ENCODE data around the gene TST.

DNA sequence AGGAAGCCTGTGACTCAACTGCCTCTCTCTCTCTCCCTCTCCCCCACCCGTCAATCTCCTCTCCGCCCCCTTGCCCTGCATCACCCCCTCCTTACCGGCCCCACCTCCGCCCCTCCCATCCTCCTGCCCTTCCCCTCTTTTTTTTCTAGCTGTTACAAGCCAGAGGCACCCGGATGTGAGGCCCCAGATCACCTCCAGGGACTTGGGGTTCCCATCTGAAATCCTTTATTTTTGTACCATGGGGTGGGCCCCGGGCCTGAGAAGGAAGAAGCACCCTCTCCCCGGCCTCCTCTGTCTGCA, 43.1 kb upstream of the TST start:
- TF ChIP-seq POLR2A (IDR thresholded peaks at IDR 0.05) (no peak), EP300 (IDR thresholded peaks at IDR 0.05) (no peak)
- TF ChIP-seq, protein P1, sequence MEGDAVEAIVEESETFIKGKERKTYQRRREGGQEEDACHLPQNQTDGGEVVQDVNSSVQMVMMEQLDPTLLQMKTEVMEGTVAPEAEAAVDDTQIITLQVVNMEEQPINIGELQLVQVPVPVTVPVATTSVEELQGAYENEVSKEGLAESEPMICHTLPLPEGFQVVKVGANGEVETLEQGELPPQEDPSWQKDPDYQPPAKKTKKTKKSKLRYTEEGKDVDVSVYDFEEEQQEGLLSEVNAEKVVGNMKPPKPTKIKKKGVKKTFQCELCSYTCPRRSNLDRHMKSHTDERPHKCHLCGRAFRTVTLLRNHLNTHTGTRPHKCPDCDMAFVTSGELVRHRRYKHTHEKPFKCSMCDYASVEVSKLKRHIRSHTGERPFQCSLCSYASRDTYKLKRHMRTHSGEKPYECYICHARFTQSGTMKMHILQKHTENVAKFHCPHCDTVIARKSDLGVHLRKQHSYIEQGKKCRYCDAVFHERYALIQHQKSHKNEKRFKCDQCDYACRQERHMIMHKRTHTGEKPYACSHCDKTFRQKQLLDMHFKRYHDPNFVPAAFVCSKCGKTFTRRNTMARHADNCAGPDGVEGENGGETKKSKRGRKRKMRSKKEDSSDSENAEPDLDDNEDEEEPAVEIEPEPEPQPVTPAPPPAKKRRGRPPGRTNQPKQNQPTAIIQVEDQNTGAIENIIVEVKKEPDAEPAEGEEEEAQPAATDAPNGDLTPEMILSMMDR (IDR thresholded peaks at IDR 0.05) = no peak

All from tibial nerve (tissue), 4 donors.